GM12892 (cell line): ENCODE data around the gene FAAP100.

Source experiments
- POLR2AphosphoS5 ChIP-seq: IDR thresholded peaks from 2 replicates; pipeline ENCODE4 v1.6.1; 2011; ENCODE audit warnings: low read depth, low read length, control low read depth
- TAF1 ChIP-seq: IDR thresholded peaks from 2 replicates; pipeline ENCODE4 v1.6.1; 2011; ENCODE audit warnings: low read depth, mild to moderate bottlenecking, control low read depth, low read length, borderline replicate concordance

DNA sequence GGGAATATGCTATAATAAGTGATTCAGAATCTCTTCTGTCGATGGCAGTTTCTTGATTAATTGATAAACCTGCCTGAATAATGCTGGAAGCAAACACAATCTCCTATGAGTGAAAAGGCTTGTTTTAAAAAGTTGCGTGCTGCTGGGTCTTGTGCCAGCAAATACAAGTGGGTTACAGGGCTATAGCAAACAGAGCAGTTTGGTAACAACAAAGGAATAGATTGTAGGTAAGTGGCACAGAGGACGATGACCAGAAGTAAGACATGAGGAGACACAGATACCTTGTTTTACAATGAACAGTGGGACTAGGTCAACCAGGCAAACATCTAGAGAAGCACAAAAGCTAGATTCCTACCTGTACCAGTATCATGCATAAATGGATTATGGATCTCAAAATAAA lies 23.7 kb upstream of the FAAP100 start:
- no peak for TF ChIP-seq POLR2AphosphoS5
- no peak for TF ChIP-seq TAF1
